Measurements from ENCODE around the gene CYSRT1.

GRCh38 chr9:137231372-137232039, 6.5 kb downstream of the CYSRT1 start:
- TF ChIP-seq CTCF (conservative IDR thresholded peaks at IDR 0.05; ENCODE audit: low read length), result no peak
- no peak for TF ChIP-seq EZH2phosphoT487 (IDR thresholded peaks at IDR 0.05; ENCODE audit: borderline replicate concordance, low read depth, low read length)

Data from OCI-LY7 (cell line).